ENCODE results near the gene ZC3H12A. TPM values are rescaled to one million over a fixed set of nuclear protein-coding genes. Genes with fewer than 3 reads are reported as not detected.
A peak's percentile ranks its signal among the peaks of the same experiment; 100 is the strongest.

ZC3H12A gene
- 51.6 TPM for total RNA-seq

- Histone ChIP-seq H3K36me3 (no peaks in the 10 kb centered on the region), H3K9me3 (no peaks in the 10 kb centered on the region), H3K27me3 (no peaks in the 10 kb centered on the region), H3K27ac (peak within 1 kb of the TSS; percentile 98), H3K4me1 (peaks cover 77% of the 10 kb centered on the region), H3K4me3 (peak within 1 kb of the TSS; percentile 84 to 87)
- TF ChIP-seq CTCF (IDR thresholded peaks at IDR 0.05): no peak
- peak in 1 of 2 donors; percentile 97 for TF ChIP-seq POLR2A (IDR thresholded peaks at IDR 0.05)
- TF ChIP-seq POLR2AphosphoS5 (IDR thresholded peaks at IDR 0.05; ENCODE audit: insufficient read depth in 1 of 2, low read depth in 1 of 2): peak in 1 of 2 donors; percentile 69
- peak in 1 of 2 donors; percentile 95 for DNase-seq (ENCODE audit: extremely low spot score in 2 of 2)
- intact Hi-C loops (cut with DNase I): no loop called here
Measured at GRCh38 chr1:37474046-37474696, at the start of gene ZC3H12A. TSS of gene ZC3H12A (plus strand) at chr1:37474580. CDS start at chr1:37475497, 917 bp downstream.

GRCh38 chr1:37425221-37425620, 49.2 kb upstream of the ZC3H12A start:
- no peak for DNase-seq (ENCODE audit: extremely low spot score in 2 of 2)
- Histone ChIP-seq H3K27me3 (no peaks in the 10 kb centered on the region), H3K9me3 (no peaks in the 10 kb centered on the region), H3K36me3 (no peaks in the 10 kb centered on the region), H3K4me3 (no peak overlapping the region), H3K4me1 (no peaks in the 10 kb centered on the region), H3K27ac (no peak overlapping the region)
- TF ChIP-seq CTCF (IDR thresholded peaks at IDR 0.05): no peak
- no peak for TF ChIP-seq POLR2A (IDR thresholded peaks at IDR 0.05)
- TF ChIP-seq POLR2AphosphoS5 (IDR thresholded peaks at IDR 0.05; ENCODE audit: insufficient read depth in 1 of 2, low read depth in 1 of 2): no peak
- intact Hi-C loops (cut with DNase I): no loop called here

- Histone ChIP-seq H3K4me1 (no peaks in the 10 kb centered on the region), H3K27me3 (no peaks in the 10 kb centered on the region), H3K27ac (no peak overlapping the region), H3K36me3 (no peaks in the 10 kb centered on the region), H3K4me3 (no peak overlapping the region), H3K9me3 (no peaks in the 10 kb centered on the region)
- intact Hi-C loops (cut with DNase I): no loop called here
- TF ChIP-seq CTCF (IDR thresholded peaks at IDR 0.05): no peak
- no peak for TF ChIP-seq POLR2AphosphoS5 (IDR thresholded peaks at IDR 0.05; ENCODE audit: insufficient read depth in 1 of 2, low read depth in 1 of 2)
- no peak for TF ChIP-seq POLR2A (IDR thresholded peaks at IDR 0.05)
- no peak for DNase-seq (ENCODE audit: extremely low spot score in 2 of 2)
Measured at GRCh38 chr1:37429029-37429428, 45.4 kb upstream of the ZC3H12A start.

GRCh38 chr1:37430103-37430985, 44.0 kb upstream of the ZC3H12A start:
- no peaks in the 10 kb centered on the region for H3K27me3 ChIP-seq
- no peak for DNase-seq (ENCODE audit: extremely low spot score in 2 of 2)
- H3K27ac ChIP-seq: no peak overlapping the region
- H3K4me1 ChIP-seq: no peaks in the 10 kb centered on the region
- no peak overlapping the region for H3K4me3 ChIP-seq
- intact Hi-C loops (cut with DNase I): no loop called here
- TF ChIP-seq POLR2A (IDR thresholded peaks at IDR 0.05) (no peak), CTCF (IDR thresholded peaks at IDR 0.05) (no peak), POLR2AphosphoS5 (IDR thresholded peaks at IDR 0.05; ENCODE audit: insufficient read depth in 1 of 2, low read depth in 1 of 2) (no peak)
- H3K36me3 ChIP-seq: no peaks in the 10 kb centered on the region
- H3K9me3 ChIP-seq: no peaks in the 10 kb centered on the region

Data from vagina (tissue), 2 donors.